ENCODE measurements around the gene SLC22A14.

DNA sequence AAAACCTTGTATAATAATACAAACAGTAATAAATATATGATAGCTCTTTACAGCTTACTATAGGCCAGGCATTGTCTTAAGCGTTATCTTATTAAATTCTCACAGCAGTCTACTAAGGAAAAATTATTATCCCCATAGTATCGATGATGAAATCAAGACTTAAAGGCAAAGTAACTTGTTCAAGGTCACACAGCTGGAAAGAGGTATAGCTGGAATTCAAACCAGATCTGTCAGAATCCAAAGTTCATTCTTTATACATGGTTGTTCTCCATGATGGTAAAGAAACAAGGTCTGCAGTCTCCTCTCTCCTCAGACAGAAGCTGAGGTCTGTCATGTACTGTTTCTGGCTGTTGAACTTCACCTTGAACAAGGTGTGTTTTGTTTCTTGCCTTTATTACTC lies 31.9 kb upstream of the SLC22A14 start:
- TF ChIP-seq POLR2A (IDR thresholded peaks at IDR 0.05; ENCODE audit: low read length) (no peak), GATA1 (IDR thresholded peaks at IDR 0.05; ENCODE audit: low read depth, low read length) (no peak)

All from erythroblast (primary cell).